Heart left ventricle (tissue), 13 donors: ENCODE data around the gene MED17.

ENCODE experiments used
- POLR2A ChIP-seq, 2 donors: fragments of 450-650 bp; IDR thresholded peaks; one replicate each; pipeline ENCODE4 v1.6.1; 2017; ENCODE audit warnings: antibody characterized with exemption in 2 of 2, mild to moderate bottlenecking in 2 of 2, moderate library complexity in 2 of 2
- TF ChIP-seq, protein P1 (sequence below), 12 donors: fragments of 200-600 bp; sonication (generic) in 4 of 12; IDR thresholded peaks; one replicate each; pipeline versions ENCODE4 v1.5.0 to v1.8.0; 2018 to 2022; ENCODE audit warnings: antibody characterized with exemption in 12 of 12, mild to moderate bottlenecking in 5 of 12
- donor health status: ischemic (EF 13 %, LVEDD 7.1; RV severe dilation, severe dysfunction).
- donor health status: DM: no; HTN: yes; CAD: no.
- donor health status: DM: no; HTN: no; CAD: no.
- donor health status: ischemic (EF 25% LVEDD 6.9; RV normal size, moderate dysfunction).
- donor health status: ischemic (EF 25% LVEDD 5.7; RV mildly dilated, moderate dysfunction).
- donor health status: ischemic (EF 35%, LVEDD 5.7; RV mildly dilated, moderate dysfunction).
- donor health status: nonischemic (EF 11% LVEDD 7.7; RV severe dilation, severe dysfunction).
- donor health status: DM: yes; HTN: yes; CAD: no.
- donor health status: PGD.
- donor health status: ischemic (EF 29% LVEDD 5.4; RV normal size, mild dysfunction).
- donor health status: nonischemic (EF 23%, LVEDD 6.1; RV moderate dilation, normal function).

DNA sequence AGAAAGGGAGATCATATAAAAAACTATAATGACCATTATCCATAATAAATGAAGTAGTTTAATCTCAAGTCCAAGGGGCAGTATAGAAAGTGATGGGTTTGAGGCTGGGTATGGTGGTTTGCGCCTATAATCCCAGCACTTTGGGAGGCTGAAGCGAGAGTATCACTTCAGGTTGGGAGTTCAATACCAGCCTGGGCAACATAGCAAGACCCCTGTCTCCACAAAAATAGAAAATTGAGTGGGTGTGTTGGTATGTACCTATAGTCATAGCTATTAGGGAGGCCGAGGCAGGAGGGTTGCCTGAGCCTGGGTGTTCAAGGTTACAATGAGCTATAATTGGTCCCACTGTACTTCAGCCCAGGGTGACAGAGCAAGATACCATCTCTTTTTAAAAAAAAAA lies 23.9 kb downstream of the MED17 start:
- TF ChIP-seq, protein P1, sequence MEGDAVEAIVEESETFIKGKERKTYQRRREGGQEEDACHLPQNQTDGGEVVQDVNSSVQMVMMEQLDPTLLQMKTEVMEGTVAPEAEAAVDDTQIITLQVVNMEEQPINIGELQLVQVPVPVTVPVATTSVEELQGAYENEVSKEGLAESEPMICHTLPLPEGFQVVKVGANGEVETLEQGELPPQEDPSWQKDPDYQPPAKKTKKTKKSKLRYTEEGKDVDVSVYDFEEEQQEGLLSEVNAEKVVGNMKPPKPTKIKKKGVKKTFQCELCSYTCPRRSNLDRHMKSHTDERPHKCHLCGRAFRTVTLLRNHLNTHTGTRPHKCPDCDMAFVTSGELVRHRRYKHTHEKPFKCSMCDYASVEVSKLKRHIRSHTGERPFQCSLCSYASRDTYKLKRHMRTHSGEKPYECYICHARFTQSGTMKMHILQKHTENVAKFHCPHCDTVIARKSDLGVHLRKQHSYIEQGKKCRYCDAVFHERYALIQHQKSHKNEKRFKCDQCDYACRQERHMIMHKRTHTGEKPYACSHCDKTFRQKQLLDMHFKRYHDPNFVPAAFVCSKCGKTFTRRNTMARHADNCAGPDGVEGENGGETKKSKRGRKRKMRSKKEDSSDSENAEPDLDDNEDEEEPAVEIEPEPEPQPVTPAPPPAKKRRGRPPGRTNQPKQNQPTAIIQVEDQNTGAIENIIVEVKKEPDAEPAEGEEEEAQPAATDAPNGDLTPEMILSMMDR (IDR thresholded peaks at IDR 0.05): no peak
- TF ChIP-seq POLR2A (IDR thresholded peaks at IDR 0.05): no peak
